Putamen (tissue), 1 donor: ENCODE results near the gene NPEPL1.
A peak's percentile ranks its signal among the peaks of the same experiment; 100 is the strongest.
"Not testable (repeated sequence)": the region's sequence is repeated elsewhere in the genome, so short reads cannot be mapped to it uniquely, and the experiment has no call there.

ENCODE experiments used
- DNase-seq: peaks from one replicate; pipeline ENCODE4 v3.0.0-alpha.2; 2016; ENCODE audit warnings: low spot score

The NPEPL1 gene, protein sequence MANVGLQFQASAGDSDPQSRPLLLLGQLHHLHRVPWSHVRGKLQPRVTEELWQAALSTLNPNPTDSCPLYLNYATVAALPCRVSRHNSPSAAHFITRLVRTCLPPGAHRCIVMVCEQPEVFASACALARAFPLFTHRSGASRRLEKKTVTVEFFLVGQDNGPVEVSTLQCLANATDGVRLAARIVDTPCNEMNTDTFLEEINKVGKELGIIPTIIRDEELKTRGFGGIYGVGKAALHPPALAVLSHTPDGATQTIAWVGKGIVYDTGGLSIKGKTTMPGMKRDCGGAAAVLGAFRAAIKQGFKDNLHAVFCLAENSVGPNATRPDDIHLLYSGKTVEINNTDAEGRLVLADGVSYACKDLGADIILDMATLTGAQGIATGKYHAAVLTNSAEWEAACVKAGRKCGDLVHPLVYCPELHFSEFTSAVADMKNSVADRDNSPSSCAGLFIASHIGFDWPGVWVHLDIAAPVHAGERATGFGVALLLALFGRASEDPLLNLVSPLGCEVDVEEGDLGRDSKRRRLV

DNA sequence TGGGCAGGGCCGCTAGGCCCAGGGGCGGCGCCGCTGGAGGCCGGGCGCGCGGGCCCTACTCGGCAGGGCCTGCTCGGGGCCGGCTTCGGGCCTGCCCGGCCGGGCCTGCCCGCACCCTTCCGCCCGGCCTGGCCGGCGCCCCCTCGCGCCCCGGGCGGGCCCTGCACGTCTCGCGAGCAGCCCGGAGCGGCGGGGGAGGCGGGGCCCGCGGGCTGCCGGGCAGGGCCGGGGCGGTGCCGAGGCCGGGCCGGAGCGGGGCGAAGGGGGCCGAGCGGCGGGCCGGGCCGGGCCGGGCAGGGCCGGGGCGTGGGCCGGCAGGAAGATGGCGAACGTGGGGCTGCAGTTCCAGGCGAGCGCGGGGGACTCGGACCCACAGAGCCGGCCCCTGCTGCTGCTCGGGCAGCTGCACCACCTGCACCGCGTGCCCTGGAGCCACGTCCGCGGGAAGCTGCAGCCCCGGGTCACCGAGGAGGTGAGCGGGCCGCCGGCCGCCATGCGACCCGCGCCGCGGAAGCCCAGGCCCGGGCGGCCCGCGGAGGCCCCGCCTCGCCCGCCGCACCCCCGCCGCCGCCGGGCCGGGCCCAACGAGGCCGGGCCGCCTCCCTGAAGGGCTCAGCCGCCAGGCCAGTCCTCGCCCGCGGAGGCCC is at the start of gene NPEPL1:
Gene NPEPL1 (plus strand): TSS at position 222 of the 647 bp plus-strand sequence. CDS start 101 bp downstream, at position 323.
- peak; percentile 73 for DNase-seq

- not testable (repeated sequence) for DNase-seq
Observed at GRCh38 chr20:58642896-58643295, 49.7 kb upstream of the NPEPL1 start.

DNA sequence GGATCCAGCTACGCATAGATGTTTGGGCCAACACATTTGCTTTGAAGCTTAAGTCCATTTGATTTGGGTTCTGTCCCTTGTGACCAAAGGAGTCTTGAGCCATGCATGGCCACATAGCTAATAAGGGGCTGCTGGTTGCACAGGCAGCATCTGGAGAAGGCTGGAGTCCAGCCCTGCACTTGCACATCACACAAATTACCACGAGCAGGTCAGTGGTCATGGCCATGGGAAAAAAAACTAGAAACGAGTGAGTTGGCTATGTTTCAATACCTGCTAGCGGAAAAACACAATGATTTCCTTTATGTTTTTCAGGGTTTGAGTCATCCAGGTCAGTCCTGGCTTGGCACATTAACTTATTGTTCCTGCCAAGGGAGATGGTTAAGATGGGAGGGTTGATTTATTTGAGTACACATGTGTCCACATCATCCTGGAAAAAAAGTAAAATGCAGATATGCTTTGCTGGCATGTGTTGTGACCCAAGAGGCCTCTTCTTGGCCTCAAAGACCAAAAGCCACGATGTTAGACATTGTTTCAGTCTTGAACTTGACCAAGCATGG is 47.1 kb upstream of the NPEPL1 start:
- DNase-seq: no peak

- no peak for DNase-seq
Observed at GRCh38 chr20:58646257-58646656, 46.3 kb upstream of the NPEPL1 start.

DNA sequence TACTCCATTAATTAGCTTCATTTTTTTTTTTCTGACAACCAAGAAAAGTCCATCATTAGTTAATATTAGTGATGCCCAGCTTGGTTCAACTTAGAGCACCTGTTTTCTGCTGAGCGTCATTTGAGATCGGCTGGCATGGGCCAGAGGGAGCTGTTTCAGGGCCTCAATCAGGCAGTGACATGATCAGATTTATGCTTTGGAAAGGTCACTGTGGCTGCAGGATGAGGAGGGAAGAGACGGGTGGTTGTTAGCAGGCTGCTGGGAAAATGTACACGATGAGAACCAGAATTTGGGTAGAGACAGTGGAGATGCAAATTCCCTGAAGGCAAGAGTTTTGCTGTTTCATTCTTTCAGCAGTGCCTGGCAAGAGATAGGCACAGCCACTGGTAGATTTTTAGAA is 45.9 kb upstream of the NPEPL1 start:
- no peak for DNase-seq

GRCh38 chr20:58647162-58647795 is 45.3 kb upstream of the NPEPL1 start:
- no peak for DNase-seq

- DNase-seq: peak; percentile 20
Observed at GRCh38 chr20:58647796-58648501, 44.7 kb upstream of the NPEPL1 start.

- DNase-seq: not testable (repeated sequence)
Observed at GRCh38 chr20:58648502-58648825, 44.1 kb upstream of the NPEPL1 start.

DNA sequence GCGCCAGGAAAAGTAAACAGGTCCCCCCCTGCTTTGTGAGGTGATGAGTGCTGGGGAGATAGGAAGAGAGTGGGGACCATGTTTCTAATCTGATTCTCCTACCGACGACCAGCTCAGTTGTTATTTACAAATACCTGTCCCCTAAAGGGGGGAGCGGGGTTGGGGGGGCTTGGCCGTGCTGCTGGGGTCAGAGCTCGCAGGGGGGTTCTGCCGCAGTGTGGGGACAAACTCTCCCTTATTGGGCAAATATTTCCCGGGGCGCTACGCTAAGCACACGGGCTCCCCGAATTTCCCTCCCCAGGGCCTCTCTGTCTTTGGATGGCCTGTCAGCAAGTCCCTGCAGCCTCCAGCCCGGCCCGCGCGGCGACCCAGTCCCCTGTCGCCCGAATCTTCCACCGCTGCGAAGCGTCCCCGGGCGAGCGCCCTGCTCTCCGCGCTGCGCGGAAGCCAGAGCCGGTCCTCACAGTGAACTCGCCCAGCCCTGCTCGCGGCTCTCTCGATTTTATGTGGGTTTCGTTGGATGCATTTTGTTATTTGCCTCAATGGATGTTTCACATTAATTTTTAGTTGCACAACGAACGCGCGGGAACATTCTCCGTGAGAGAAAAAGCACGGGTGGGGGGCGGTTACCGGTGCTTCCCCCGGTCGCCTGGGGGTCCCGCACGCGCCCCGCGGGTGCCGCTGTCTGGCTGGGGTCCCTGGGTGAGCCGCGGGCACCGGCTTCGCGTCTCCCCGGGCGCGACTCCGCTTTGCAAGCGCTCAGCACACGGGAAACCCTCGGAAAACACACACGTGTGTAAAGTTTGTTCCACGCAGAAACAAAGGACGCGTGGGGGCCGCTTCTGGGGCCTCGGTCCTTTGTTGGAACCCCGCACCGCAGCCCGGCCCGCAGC is 43.1 kb upstream of the NPEPL1 start:
- no peak for DNase-seq

DNA sequence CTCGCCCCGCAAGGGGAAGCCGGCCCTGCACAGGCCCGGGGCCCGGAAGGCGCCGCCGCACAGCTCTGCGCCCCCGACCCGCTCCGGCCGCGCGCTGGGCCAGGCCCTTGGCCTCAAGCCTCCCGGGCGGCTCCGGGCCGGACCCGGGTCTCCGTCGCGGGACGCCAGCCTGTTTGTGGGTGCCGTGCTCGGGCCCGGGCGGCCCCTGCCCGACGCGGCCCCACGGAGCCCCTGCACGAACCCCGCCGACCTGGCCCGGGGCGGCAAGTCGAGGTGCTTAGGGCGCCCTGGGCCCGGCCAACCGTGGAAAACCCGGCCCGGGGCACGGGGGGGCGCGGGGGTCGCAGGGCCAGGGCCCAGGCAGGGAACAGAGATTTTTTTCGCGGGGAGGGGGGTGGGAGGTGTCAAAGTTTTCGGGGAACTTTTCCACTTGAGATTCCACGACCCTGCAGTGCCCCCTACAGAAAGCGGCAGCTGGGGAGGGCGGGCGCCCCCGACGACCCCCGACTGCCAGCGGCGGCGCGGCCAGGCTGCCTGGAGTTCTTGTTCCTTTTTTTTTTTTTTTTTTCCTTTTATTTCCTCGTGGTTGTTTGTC is 42.3 kb upstream of the NPEPL1 start:
- peak; percentile 9 for DNase-seq

- DNase-seq: peak; percentile 92
Observed at GRCh38 chr20:58650776-58651558, 41.6 kb upstream of the NPEPL1 start, which contains the start of gene STX16. TSS of gene STX16 (plus strand) at chr20:58651283. CDS start at chr20:58652007, 724 bp downstream.

DNA sequence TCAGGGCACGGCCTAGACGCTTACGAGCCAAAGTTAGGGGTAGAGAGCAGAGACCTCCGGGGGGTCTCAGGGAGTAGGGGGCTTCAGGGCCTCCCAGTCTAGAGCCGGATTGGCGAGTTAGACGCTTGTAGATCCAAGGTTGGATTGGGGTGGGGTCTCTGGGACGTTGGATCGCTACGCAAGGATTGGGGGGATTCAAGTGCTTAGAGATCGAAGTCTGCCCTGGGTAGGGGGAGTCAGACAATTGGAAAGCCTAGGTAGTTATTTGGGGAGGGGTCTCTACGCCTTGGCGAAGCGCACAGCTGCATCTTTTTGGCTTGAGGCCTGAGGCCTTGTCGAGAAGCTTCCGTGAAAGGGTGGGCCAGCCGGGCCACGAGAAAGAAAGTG is 41.0 kb upstream of the NPEPL1 start:
- peak; percentile 66 for DNase-seq

DNA sequence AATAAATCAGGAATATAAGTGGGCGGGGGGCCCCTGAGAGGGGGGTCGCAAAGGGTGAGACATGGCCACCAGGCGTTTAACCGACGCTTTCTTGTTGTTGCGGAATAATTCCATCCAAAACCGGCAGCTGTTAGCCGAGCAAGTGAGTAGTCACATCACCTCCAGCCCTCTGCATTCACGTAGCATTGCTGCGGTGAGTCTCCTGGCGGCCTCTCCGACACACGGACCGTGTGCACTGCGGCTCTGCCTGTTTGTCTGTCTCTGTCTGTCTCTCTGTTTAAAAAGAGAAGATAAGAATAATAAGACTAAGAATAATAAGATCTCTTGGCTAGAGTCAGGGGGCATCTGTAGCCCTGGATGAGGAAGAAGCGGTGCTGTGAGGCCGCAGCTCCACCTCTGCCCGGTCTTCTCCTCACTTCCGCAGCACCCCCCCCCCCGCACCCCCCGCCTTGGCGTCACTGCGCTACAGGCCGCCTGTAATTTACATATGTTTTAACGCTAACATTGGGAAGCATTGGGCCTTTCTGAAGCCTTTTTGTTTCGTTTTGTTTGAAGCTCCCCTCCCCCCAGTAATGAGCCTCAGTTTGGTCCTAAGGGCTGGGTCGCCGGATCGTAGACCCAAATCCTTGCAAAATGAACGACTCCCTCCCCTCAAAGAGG is 40.5 kb upstream of the NPEPL1 start:
- DNase-seq: peak; percentile 49

- no peak for DNase-seq
Observed at GRCh38 chr20:58652606-58653294, 39.9 kb upstream of the NPEPL1 start.

- no peak for DNase-seq
Observed at GRCh38 chr20:58654337-58654736, 38.3 kb upstream of the NPEPL1 start.

DNA sequence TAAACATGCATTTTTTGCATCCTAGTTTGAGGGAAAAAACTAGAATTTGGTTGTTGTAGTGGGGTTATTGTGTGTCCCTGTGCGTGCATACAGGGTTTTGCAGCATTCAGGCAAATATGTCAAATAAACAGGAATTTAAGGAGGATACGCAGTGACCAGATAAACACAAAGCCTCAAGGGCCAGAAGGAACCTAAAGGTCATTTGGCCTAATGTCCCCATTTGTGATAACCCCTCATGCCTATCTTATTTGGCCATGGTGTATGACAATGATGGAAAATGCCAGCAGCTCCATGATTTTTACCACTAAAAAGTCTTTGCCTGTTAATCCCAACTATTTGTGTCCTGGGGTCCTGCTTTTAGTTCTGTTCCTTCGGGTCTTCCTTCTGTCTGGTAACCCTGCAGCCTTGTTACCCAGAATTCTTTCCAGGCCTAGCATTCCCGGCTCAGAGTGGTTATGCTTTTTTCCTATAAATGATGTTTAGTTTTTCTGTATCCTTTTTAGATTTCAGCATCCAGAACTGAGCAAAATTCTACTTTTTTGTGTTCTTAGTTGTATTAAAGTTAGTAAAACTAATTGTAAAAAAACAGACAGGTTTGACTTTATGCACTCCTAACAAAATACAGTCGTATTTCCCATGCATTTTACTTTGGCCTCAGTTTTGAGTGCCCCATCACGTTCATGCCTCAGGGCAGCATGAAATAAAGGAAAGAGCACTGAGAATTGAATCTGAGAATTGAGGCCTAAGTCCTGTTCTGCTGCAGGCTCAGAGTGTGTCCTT is 37.1 kb upstream of the NPEPL1 start:
- DNase-seq: no peak

GRCh38 chr20:58656831-58657230 is 35.8 kb upstream of the NPEPL1 start:
- DNase-seq: no peak

DNA sequence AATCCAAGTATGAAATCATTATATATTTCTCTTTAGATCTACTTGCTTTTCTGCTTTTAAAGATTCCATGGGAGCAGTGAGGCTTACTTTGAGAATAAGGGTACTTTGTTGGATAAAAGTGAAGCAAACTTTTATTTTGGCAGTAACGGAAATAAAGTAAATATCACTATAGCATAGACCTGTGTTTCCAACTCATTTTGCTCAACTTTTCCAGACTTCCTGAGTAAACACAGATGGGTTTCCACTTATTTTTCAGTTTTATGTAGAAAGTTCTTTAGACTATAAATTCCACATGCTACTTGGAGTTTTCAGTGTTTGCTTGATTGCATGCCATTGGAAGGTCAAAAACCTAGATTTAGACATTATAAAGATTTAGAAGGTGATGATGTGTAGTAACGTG is 35.3 kb upstream of the NPEPL1 start:
- DNase-seq: no peak
